Thyroid gland (tissue), 4 donors: ENCODE results near the gene OTOG.

ENCODE experiments used
- POLR2A ChIP-seq, 2 donors: fragments of 450-650 bp; IDR thresholded peaks; one replicate each; pipeline ENCODE4 v1.6.1; 2017; ENCODE audit warnings: antibody characterized with exemption in 2 of 2, mild to moderate bottlenecking in 2 of 2, moderate library complexity in 1 of 2
- TF ChIP-seq, protein P1 (sequence below), 6 experiments: fragments of 200-600 bp in 3 of 6; fragments of 450-650 bp in 3 of 6; sonication (generic) in 3 of 6; IDR thresholded peaks; one replicate each; pipeline ENCODE4 v1.5.1; 2016 to 2019; ENCODE audit warnings: antibody characterized with exemption in 6 of 6, mild to moderate bottlenecking in 2 of 6, inconsistent platforms in 1 of 6, moderate library complexity in 1 of 6

DNA sequence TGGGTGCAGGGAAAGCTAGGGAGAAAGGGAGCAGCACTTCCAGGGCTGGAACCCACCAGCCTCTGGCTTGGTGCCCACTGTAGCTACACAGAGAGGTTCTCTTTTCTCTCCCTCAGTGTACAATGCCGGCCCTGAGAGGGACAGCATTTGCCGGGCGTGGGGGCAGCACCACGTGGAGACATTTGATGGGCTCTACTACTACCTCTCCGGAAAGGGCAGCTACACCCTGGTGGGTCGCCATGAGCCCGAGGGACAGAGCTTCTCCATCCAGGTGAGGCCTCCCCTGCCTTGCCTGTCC is 6.1 kb downstream of the OTOG start:
- TF ChIP-seq, protein P1, sequence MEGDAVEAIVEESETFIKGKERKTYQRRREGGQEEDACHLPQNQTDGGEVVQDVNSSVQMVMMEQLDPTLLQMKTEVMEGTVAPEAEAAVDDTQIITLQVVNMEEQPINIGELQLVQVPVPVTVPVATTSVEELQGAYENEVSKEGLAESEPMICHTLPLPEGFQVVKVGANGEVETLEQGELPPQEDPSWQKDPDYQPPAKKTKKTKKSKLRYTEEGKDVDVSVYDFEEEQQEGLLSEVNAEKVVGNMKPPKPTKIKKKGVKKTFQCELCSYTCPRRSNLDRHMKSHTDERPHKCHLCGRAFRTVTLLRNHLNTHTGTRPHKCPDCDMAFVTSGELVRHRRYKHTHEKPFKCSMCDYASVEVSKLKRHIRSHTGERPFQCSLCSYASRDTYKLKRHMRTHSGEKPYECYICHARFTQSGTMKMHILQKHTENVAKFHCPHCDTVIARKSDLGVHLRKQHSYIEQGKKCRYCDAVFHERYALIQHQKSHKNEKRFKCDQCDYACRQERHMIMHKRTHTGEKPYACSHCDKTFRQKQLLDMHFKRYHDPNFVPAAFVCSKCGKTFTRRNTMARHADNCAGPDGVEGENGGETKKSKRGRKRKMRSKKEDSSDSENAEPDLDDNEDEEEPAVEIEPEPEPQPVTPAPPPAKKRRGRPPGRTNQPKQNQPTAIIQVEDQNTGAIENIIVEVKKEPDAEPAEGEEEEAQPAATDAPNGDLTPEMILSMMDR (IDR thresholded peaks at IDR 0.05): no peak
- TF ChIP-seq POLR2A (IDR thresholded peaks at IDR 0.05): no peak
